Ascending aorta (tissue), 2 donors: Measurements from ENCODE around the gene MALRD1. TPM values are rescaled to one million over a fixed set of nuclear protein-coding genes. Genes with fewer than 3 reads are reported as not detected.

Experiments used
- DNase-seq, 2 donors: peaks; one replicate each; pipeline ENCODE4 v3.0.0-alpha.2; 2019; ENCODE audit warnings: low spot score in 2 of 2
- H3K27ac ChIP-seq, 2 donors: fragments of 200-600 bp; sonication (generic); one replicate each; pipeline ENCODE4 v1.5.1; 2016 to 2017; ENCODE audit warnings: mild to moderate bottlenecking in 1 of 2
- H3K27me3 ChIP-seq: fragments of 200-600 bp; sonication (generic); one replicate; pipeline ENCODE4 v1.5.1; 2017
- H3K36me3 ChIP-seq, 2 donors: fragments of 200-600 bp; sonication (generic); one replicate each; pipeline ENCODE4 v1.5.1; 2016
- H3K4me1 ChIP-seq, 2 donors: fragments of 200-600 bp; sonication (generic); one replicate each; pipeline ENCODE4 v1.5.1; 2016 to 2017; ENCODE audit warnings: mild to moderate bottlenecking in 1 of 2
- H3K4me3 ChIP-seq, 2 donors: fragments of 200-600 bp; sonication (generic); one replicate each; pipeline ENCODE4 v1.5.1; 2016 to 2017; ENCODE audit warnings: mild to moderate bottlenecking in 1 of 2
- H3K9me3 ChIP-seq, 2 donors: fragments of 200-600 bp; sonication (generic); one replicate each; pipeline ENCODE4 v1.5.1; 2016
- intact Hi-C: fragments of 100-400 bp; cut with DNase I; formaldehyde crosslinking; loops from one replicate; pipeline ENCODE4 v1.15.1; 2023
- total RNA-seq: library from RNA; depleted of rRNA; stranded (reverse); fragments of >200 nt; gene quantifications from one replicate; pipeline ENCODE4 v1.1.0, GENCODE V29; 2016
- TF ChIP-seq, protein P1 (sequence below), 3 experiments: fragments of 200-600 bp in 2 of 3; fragments of 450-650 bp in 1 of 3; sonication (generic) in 2 of 3; IDR thresholded peaks; one replicate each; pipeline ENCODE4 v1.5.1; 2016 to 2019; ENCODE audit warnings: antibody characterized with exemption in 3 of 3, mild to moderate bottlenecking in 1 of 3, moderate library complexity in 1 of 3

MALRD1 gene
- total RNA-seq, 1 donor from 2014 or later: not detected

DNA sequence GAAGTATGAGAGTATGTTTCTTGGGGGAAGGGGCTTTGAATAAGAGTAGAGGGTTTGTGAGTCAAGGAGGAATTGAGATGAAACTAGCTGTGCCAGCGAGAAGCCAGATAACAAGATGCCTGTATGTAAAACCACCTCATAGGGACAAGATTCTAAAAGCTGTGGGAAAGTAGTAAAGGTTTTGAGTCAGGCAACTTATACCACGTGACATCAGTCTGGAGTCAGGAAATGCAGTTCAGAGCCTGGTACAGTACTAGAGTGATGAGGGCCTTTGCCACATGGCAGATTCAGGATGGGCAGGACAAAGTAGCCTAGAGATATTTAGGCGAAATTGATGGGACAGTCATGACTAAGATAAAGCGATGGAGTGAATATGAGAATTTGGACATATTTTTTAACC is 627.5 kb downstream of the MALRD1 start:
- Histone ChIP-seq H3K4me1 (no peaks in the 10 kb centered on the region), H3K9me3 (peaks cover 0 to 12% of the 10 kb centered on the region in 2 donors), H3K27me3 (no peaks in the 10 kb centered on the region), H3K4me3 (no peak overlapping the region), H3K36me3 (no peaks in the 10 kb centered on the region), H3K27ac (no peak overlapping the region)
- DNase-seq: no peak
- TF ChIP-seq, protein P1, sequence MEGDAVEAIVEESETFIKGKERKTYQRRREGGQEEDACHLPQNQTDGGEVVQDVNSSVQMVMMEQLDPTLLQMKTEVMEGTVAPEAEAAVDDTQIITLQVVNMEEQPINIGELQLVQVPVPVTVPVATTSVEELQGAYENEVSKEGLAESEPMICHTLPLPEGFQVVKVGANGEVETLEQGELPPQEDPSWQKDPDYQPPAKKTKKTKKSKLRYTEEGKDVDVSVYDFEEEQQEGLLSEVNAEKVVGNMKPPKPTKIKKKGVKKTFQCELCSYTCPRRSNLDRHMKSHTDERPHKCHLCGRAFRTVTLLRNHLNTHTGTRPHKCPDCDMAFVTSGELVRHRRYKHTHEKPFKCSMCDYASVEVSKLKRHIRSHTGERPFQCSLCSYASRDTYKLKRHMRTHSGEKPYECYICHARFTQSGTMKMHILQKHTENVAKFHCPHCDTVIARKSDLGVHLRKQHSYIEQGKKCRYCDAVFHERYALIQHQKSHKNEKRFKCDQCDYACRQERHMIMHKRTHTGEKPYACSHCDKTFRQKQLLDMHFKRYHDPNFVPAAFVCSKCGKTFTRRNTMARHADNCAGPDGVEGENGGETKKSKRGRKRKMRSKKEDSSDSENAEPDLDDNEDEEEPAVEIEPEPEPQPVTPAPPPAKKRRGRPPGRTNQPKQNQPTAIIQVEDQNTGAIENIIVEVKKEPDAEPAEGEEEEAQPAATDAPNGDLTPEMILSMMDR (IDR thresholded peaks at IDR 0.05): no peak
- intact Hi-C loops: no loop called here

GRCh38 chr10:19683356-19683755 is 634.8 kb downstream of the MALRD1 start:
- Histone ChIP-seq H3K27ac (no peak overlapping the region), H3K36me3 (no peaks in the 10 kb centered on the region), H3K4me1 (no peaks in the 10 kb centered on the region), H3K27me3 (no peaks in the 10 kb centered on the region), H3K4me3 (no peak overlapping the region), H3K9me3 (peaks cover 0 to 12% of the 10 kb centered on the region in 2 donors)
- DNase-seq: no peak
- TF ChIP-seq, protein P1 (IDR thresholded peaks at IDR 0.05): no peak
- intact Hi-C loops: no loop called here

GRCh38 chr10:19683960-19684359 is 635.4 kb downstream of the MALRD1 start:
- DNase-seq: no peak
- Histone ChIP-seq H3K4me3 (no peak overlapping the region), H3K27ac (no peak overlapping the region), H3K36me3 (no peaks in the 10 kb centered on the region), H3K27me3 (no peaks in the 10 kb centered on the region), H3K4me1 (no peaks in the 10 kb centered on the region), H3K9me3 (peaks cover 0 to 12% of the 10 kb centered on the region in 2 donors)
- TF ChIP-seq, protein P1 (IDR thresholded peaks at IDR 0.05): peak in 1 of 3 experiments; percentile 35
- intact Hi-C loops: no loop called here

DNA sequence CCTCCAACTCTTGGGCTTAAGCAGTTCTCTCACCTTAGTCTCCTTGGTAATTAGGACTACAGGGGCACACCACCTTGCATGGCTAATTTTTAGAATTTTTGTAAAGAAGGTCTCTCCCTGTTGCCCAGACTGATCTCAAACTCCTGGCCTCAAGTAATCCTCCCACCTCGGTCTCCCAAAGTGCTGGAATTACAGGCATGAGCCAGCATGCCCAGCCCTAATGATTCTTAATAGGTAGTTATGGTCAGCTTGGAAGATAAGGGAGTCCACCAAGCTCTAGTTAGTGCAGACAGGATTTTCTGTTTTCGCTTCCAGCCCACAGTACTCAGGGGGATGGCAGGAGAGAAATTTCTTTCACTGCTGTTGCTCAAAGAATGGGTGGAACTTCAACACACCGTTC is 639.7 kb downstream of the MALRD1 start:
- DNase-seq: no peak

DNA sequence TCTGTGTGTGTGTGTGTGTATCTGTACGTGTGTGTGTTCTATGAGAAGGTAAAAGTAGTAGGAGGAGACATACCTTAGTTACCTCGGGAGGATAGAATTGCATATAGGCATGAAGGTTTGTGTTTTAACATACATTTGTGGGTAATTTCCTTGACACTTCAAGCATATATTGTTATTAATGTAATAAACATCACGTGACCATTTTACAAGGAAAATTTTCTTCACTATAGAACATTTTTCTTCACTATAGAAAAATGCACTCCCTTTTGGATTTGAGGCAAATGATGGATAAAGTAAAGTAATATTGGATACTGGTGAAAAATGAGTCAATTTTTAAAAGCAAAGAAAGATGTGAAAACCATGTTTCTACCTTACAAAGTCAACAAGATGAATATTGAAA is 640.6 kb downstream of the MALRD1 start:
- intact Hi-C loops: no loop called here
- H3K27me3 ChIP-seq: no peaks in the 10 kb centered on the region
- H3K4me3 ChIP-seq: no peak overlapping the region
- no peaks in the 10 kb centered on the region for H3K4me1 ChIP-seq
- no peaks in the 10 kb centered on the region for H3K9me3 ChIP-seq
- TF ChIP-seq, protein P1 (IDR thresholded peaks at IDR 0.05): no peak
- DNase-seq: no peak
- no peak overlapping the region for H3K27ac ChIP-seq
- H3K36me3 ChIP-seq: no peaks in the 10 kb centered on the region

More for the DNA sequence above, 639.7 kb downstream of the MALRD1 start:
- H3K27ac ChIP-seq: no peak overlapping the region
- no peak overlapping the region for H3K4me3 ChIP-seq
- no peaks in the 10 kb centered on the region for H3K27me3 ChIP-seq
- H3K9me3 ChIP-seq: no peaks in the 10 kb centered on the region
- intact Hi-C loops: no loop called here
- H3K4me1 ChIP-seq: no peaks in the 10 kb centered on the region
- no peaks in the 10 kb centered on the region for H3K36me3 ChIP-seq
- TF ChIP-seq, protein P1 (IDR thresholded peaks at IDR 0.05): no peak

DNA sequence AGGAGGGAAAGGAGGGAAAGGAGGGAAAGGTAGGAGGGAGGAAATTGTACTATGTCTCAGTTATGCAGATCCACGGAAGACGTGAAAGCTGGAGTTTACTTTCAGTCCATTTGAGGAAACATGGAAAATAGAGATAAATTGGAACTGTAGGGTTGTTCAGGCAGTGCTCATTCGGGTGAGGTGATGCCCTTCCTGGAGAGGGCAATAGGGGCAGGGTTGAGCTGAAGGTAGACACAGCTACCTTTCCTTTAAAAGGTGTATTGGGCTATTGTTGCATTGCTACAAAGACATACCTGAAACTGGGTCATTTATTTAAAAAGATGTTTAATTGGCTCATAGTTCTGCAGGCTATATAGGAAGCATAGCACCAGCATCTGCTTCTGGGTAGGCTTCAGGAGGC is 650.7 kb downstream of the MALRD1 start:
- TF ChIP-seq, protein P1 (IDR thresholded peaks at IDR 0.05): no peak
- no peak overlapping the region for H3K27ac ChIP-seq
- no peaks in the 10 kb centered on the region for H3K36me3 ChIP-seq
- no peaks in the 10 kb centered on the region for H3K4me1 ChIP-seq
- H3K4me3 ChIP-seq: no peak overlapping the region
- no peak for DNase-seq
- intact Hi-C loops: no loop called here
- no peaks in the 10 kb centered on the region for H3K27me3 ChIP-seq
- no peaks in the 10 kb centered on the region for H3K9me3 ChIP-seq
